ENCODE results near the gene SEPTIN7. TPM values are rescaled to one million over a fixed set of nuclear protein-coding genes. Genes with fewer than 3 reads are reported as not detected.

Gene SEPTIN7
- total and polyA plus RNA-seq, 2 of the 13 experiments (the other 11 are each of a cell fraction or from before 2014, with no cell fraction given) = 103 to 129 TPM

DNA sequence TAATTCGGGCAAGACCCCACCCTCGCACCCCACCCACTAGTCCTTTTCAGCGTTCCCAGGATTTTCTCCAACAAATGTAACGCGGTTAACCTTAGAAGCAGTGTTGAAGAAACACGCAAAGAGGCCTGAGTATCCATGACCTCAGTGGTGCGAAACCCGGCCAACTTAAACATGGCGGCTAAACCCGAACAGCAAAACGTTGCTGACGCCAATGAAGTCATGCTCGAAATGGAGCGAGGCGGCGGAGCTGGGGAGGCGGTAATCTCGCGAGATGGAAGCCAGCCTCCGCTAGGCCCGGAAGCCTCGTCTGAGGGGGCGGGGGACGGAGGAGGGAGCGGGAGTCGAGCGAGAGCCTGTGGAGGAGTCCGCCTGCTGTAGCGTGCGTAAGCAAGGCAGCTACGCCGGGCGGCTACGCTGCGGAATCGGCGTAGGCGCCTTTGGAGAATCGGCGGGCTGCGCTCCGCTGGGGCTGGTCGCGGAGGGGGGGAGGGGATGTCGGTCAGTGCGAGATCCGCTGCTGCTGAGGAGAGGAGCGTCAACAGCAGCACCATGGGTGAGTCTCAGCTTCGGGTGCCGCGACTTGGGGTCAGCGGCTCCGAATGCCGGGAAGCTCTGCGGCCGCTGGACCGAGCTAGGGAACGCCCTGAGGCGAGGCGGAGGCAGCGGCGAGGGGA, at the start of gene SEPTIN7 (continued):
- TF ChIP-seq ZNF460 (CRISPR knock-in tag; IDR thresholded peaks at IDR 0.05; ENCODE audit: borderline replicate concordance) (no peak), TP53 (CRISPR knock-in tag; conservative IDR thresholded peaks at IDR 0.05) (no peak), FLYWCH1 (CRISPR knock-in tag; IDR thresholded peaks at IDR 0.05) (no peak), SMARCC2 (IDR thresholded peaks at IDR 0.05) (no peak), NFYB (CRISPR knock-in tag; IDR thresholded peaks at IDR 0.05) (no peak), SP4 (CRISPR knock-in tag; IDR thresholded peaks at IDR 0.05) (peak; percentile 69), RCOR2 (CRISPR knock-in tag; IDR thresholded peaks at IDR 0.05) (no peak; the same call in 1 of the 2 replicates), STAT6 (CRISPR knock-in tag; IDR thresholded peaks at IDR 0.05; ENCODE audit: borderline replicate concordance) (0 out of 2 replicates have a peak, but pooled peaks have one; percentile 26), ZBTB20 (CRISPR knock-in tag; IDR thresholded peaks at IDR 0.05; ENCODE audit: borderline replicate concordance, low read depth) (0 out of 2 replicates have a peak, but pooled peaks have one; percentile 53), ZNF44 (CRISPR knock-in tag; IDR thresholded peaks at IDR 0.05) (no peak), ONECUT2 (CRISPR knock-in tag; IDR thresholded peaks at IDR 0.05) (no peak), RXRB (CRISPR knock-in tag; IDR thresholded peaks at IDR 0.05; ENCODE audit: borderline replicate concordance) (peak; percentile 30; the same call in 1 of the 2 replicates), ZNF263 (CRISPR knock-in tag; IDR thresholded peaks at IDR 0.05) (peak; percentile 95), PBX2 (CRISPR knock-in tag; IDR thresholded peaks at IDR 0.05) (no peak; the same call in 1 of the 2 replicates), CCAR2 (optimal IDR thresholded peaks at IDR 0.05; ENCODE audit: low read depth, low read length) (no peak), DNMT3B (CRISPR knock-in tag; conservative IDR thresholded peaks at IDR 0.05) (peak; percentile 84; the same call in 1 of the 2 replicates), ZNF589 (CRISPR knock-in tag; conservative IDR thresholded peaks at IDR 0.05) (peak; percentile 44; the same call in 1 of the 2 replicates), NFIC (IDR thresholded peaks at IDR 0.05; ENCODE audit: low read length) (no peak), ZNF10 (CRISPR knock-in tag; IDR thresholded peaks at IDR 0.05; ENCODE audit: borderline replicate concordance, low read depth) (no peak), GMEB2 (CRISPR knock-in tag; IDR thresholded peaks at IDR 0.05; ENCODE audit: low read depth) (0 out of 2 replicates have a peak, but pooled peaks have one; percentile 40), TBL1XR1 (IDR thresholded peaks at IDR 0.05; ENCODE audit: borderline replicate concordance, low read length, partially characterized antibody) (peak; percentile 31), ZNF709 (CRISPR knock-in tag; IDR thresholded peaks at IDR 0.05) (no peak; the same call in 1 of the 2 replicates), ZNF792 (CRISPR knock-in tag; IDR thresholded peaks at IDR 0.05) (peak; percentile 33; the same call in 1 of the 2 replicates), KLF12 (CRISPR knock-in tag; IDR thresholded peaks at IDR 0.05; ENCODE audit: borderline replicate concordance) (0 out of 2 replicates have a peak, but pooled peaks have one; percentile 2), ZNF597 (CRISPR knock-in tag; IDR thresholded peaks at IDR 0.05) (no peak)

All from HepG2 (cell line).